Ovary (tissue), 3 donors: ENCODE data around the gene ABLIM2.

Experiments
- CTCF ChIP-seq, 3 donors: fragments of 450-650 bp in 2 of 3; fragments of 200-600 bp in 1 of 3; IDR thresholded peaks; one replicate each; pipeline versions ENCODE4 v1.5.1 to v1.8.0; 2016 to 2022; ENCODE audit warnings: antibody characterized with exemption in 3 of 3, mild to moderate bottlenecking in 1 of 3
- EP300 ChIP-seq: sonication (generic); formaldehyde crosslinking; IDR thresholded peaks from one replicate; pipeline ENCODE4 v1.6.1; 2017; ENCODE audit warnings: antibody characterized with exemption
- POLR2A ChIP-seq: fragments of 450-650 bp; IDR thresholded peaks from one replicate; pipeline ENCODE4 v1.6.1; 2017; ENCODE audit warnings: antibody characterized with exemption, mild to moderate bottlenecking, moderate library complexity
- donor health status: DM: no; HTN: no; CAD: no.

- TF ChIP-seq CTCF (IDR thresholded peaks at IDR 0.05) (no peak), POLR2A (no peak), EP300 (no peak)
Measured at GRCh38 chr4:7967063-7967440, 191.6 kb downstream of the ABLIM2 start.
